AG10803 (cell line): Measurements from ENCODE around the gene PTH1R.

Source experiments
- DNase-seq: peaks from one replicate; pipeline ENCODE4 v3.0.0; 2010; ENCODE audit warnings: low read depth
- H3K4me3 ChIP-seq: 2 replicates; pipeline ENCODE4 v1.5.1; 2011; ENCODE audit warnings: mild to moderate bottlenecking, low read length, control low read depth
- CTCF ChIP-seq: conservative IDR thresholded peaks from 2 replicates; pipeline ENCODE4 v1.5.1; 2011; ENCODE audit warnings: mild to moderate bottlenecking, low read length, control low read depth, inconsistent platforms

The PTH1R gene

DNA sequence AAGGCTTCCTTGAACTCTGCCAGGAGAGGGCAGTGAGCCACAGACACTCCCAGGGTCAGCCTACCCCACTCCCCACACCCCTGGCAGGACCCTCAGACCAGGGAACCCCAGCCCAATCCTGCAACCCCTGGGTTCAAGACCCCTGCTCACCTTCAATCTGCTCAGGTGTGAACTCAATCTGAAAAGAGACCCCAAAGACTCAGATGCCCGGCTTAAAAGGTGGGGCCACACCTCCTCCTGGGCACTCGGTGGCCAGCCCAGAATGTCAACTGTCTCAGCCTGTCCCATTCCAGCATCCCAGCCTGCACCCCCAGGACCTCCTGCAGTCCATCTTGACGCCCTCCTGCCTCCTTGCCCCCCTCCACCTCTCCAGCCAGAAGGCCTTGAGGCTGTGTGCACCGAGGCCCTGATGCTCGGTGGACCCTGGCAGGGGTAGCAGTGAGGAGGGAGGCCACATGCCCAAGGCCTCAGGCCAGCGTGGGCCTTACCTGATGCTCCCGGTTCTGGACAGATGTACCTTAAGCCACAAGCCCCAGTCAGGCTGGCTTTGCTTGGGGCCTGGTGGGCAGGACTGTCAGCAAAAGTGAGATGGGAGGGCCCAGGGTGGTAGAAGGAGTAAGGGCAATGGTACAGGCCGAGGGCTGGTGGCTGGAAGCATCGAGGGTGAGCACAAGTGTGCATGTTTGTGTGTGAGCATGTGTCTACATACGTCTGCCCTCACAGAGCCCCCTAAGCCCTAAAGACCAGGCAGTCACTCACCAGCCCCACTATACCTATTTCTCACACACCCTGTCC, 16.5 kb upstream of the PTH1R start:
- H3K4me3 ChIP-seq = no peak overlapping the region
- DNase-seq = no peak
- TF ChIP-seq CTCF = no peak

- no peak for DNase-seq
- TF ChIP-seq CTCF = no peak
- H3K4me3 ChIP-seq = no peak overlapping the region
Measured at GRCh38 chr3:46861605-46862368, 15.7 kb upstream of the PTH1R start.

DNA sequence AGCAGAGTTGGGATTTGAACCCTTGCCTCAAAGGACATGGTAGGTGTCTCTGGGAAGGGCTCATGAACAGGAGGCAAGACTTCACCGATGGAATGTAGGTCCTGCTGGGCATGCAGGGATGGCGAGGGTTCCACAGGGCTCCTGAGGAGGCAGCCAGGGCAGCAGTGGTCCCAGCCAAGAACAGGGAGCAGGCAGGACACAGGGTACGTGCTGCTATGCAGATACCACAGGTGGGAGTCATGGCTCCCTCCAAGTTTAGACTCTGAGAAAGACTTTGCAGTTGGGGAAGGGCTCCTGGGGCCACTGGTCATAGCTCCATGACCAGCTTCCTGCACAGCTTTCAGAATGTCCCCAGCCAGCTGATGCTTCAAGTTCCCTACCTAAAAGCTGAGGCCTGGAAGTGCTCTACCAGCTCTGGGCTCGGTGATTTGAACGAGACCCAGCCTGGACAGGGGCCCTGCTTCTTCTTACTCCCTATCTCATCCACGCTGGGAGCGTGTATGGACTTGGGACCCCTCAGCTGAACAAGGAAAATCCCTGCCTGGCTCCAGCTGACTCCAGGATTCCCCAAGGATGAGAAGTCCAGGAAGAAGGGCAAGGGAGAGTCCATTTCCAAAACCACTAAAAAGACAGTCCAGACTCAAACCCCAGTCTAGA, 15.0 kb upstream of the PTH1R start:
- TF ChIP-seq CTCF = no peak
- DNase-seq = no peak
- H3K4me3 ChIP-seq = no peak overlapping the region

GRCh38 chr3:46863261-46863782, 14.2 kb upstream of the PTH1R start, which contains the start of gene MYL3:
TSS of gene MYL3 (minus strand) at chr3:46863444. CDS start at chr3:46863390, 54 bp downstream.
- TF ChIP-seq CTCF = no peak
- DNase-seq = no peak
- H3K4me3 ChIP-seq = no peak within 1 kb of the TSS

DNA sequence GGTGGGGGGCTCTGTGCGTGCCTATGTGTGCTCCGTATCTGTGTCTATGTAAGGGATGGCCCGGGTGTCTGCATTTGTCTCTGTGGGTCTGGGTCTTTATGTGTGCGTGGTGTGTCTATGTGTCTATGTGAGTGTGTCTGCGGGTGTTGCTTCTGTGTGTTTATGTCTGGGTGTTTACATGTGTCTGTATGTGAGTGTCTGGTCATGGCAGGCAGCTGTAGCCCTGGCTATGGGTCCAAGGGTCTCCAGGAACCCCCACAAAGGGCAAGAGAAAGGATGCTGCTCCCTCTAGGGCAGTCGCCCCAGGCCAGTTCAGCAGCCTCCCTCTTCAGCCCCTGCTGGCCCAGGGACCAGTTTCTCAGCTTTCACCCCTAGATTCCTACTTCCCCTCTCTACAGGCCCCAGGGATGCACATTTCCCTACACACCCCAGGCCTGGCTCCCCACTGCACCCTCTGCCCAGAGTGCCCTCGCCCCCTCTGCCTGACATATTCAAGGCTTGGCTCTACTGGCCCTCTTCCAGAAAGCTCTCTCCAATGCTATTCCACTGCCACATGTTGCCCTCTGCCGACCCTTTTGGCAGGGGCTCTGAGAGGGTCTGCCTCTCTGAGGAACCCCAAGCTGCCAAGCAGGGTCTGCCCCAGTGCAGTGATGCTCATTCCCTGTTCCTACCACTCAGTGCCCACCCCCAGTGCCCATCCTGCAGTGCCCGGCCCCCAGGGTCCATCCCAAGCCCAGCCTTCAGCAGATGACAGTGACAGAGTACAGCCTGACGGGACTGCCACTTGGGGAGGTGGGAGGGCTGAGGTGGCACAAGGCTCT, 13.2 kb upstream of the PTH1R start:
- no peak overlapping the region for H3K4me3 ChIP-seq
- DNase-seq = no peak
- TF ChIP-seq CTCF = no peak

- TF ChIP-seq CTCF = no peak
- H3K4me3 ChIP-seq = no peak overlapping the region
- peak; percentile 89 for DNase-seq
Measured at GRCh38 chr3:46865031-46865507, 12.5 kb upstream of the PTH1R start.
